WTC11 (cell line): Measurements from ENCODE around the gene MPST. TPM values are rescaled to one million over a fixed set of nuclear protein-coding genes. Genes with fewer than 3 reads are reported as not detected.

Experiments
- ATAC-seq: fragments of 200-7000 bp; cut with Tn5 transposase; 2 replicates; pipeline ENCODE4 v1.10.0; 2021; ENCODE audit warnings: mild to moderate bottlenecking, moderate library complexity
- CTCF ChIA-PET: fragments of 300-600 bp; sonication (Branson Sonifier 250); formaldehyde crosslinking; loops from one replicate; lab custom pipeline; 2021; ENCODE audit warnings: antibody characterized with exemption; lab: Charles Lee
- POLR2A ChIA-PET: fragments of 350-600 bp; sonication (Branson Sonifier 250); formaldehyde crosslinking; loops from one replicate; lab custom pipeline; 2021; ENCODE audit warnings: antibody characterized with exemption; lab: Charles Lee
- DNase-seq: peaks from one replicate; pipeline ENCODE4 v3.0.0; 2021; ENCODE audit warnings: low spot score
- H3K27ac Mint-ChIP-seq: 2 replicates; pipeline ENCODE4 v1.8.0; 2021; ENCODE audit warnings: mixed read lengths
- H3K27me3 Mint-ChIP-seq: 2 replicates; pipeline ENCODE4 v1.8.0; 2021; ENCODE audit warnings: low read depth, mild to moderate bottlenecking, moderate library complexity, mixed read lengths
- H3K36me3 Mint-ChIP-seq: 2 replicates; pipeline ENCODE4 v1.8.0; 2021; ENCODE audit warnings: mixed read lengths
- H3K4me1 Mint-ChIP-seq: 2 replicates; pipeline ENCODE4 v1.8.0; 2022; ENCODE audit warnings: mixed read lengths
- H3K4me3 Mint-ChIP-seq: 2 replicates; pipeline ENCODE4 v1.8.0; 2021; ENCODE audit warnings: mild to moderate bottlenecking, moderate library complexity, mixed read lengths
- H3K9me3 Mint-ChIP-seq: 2 replicates; pipeline ENCODE4 v1.8.0; 2021; ENCODE audit warnings: mixed read lengths
- AFF4 ChIP-seq: sonication (generic); formaldehyde crosslinking; IDR thresholded peaks from 2 replicates; pipeline ENCODE4 v1.8.1; 2023; ENCODE audit warnings: mild to moderate bottlenecking, missing genetic modification reagents, borderline replicate concordance
- ATF1 ChIP-seq: sonication (generic); formaldehyde crosslinking; IDR thresholded peaks from 2 replicates; pipeline ENCODE4 v1.8.1; 2023; ENCODE audit warnings: mild to moderate bottlenecking, moderate library complexity, missing genetic modification reagents
- ELF4 ChIP-seq: sonication (generic); formaldehyde crosslinking; IDR thresholded peaks from 2 replicates; pipeline ENCODE4 v1.8.1; 2022; ENCODE audit warnings: low read depth, mild to moderate bottlenecking, moderate library complexity, missing genetic modification reagents
- ESRRA ChIP-seq: sonication (generic); formaldehyde crosslinking; IDR thresholded peaks from 2 replicates; pipeline ENCODE4 v1.8.1; 2022; ENCODE audit warnings: mild to moderate bottlenecking, missing genetic modification reagents, borderline replicate concordance
- FOXK1 ChIP-seq: sonication (generic); formaldehyde crosslinking; IDR thresholded peaks from 2 replicates; pipeline ENCODE4 v1.8.0; 2022; ENCODE audit warnings: mild to moderate bottlenecking, moderate library complexity, missing genetic modification reagents
- IRF1 ChIP-seq: sonication (generic); formaldehyde crosslinking; IDR thresholded peaks from 2 replicates; pipeline ENCODE4 v1.8.0; 2023; ENCODE audit warnings: missing genetic modification reagents
- IRF2 ChIP-seq: sonication (generic); formaldehyde crosslinking; IDR thresholded peaks from 2 replicates; pipeline ENCODE4 v1.8.0; 2022; ENCODE audit warnings: low read depth, missing genetic modification reagents, borderline replicate concordance
- KAT7 ChIP-seq: sonication (generic); formaldehyde crosslinking; IDR thresholded peaks from 2 replicates; pipeline ENCODE4 v1.8.1; 2023; ENCODE audit warnings: missing genetic modification reagents, mild to moderate bottlenecking, borderline replicate concordance
- NR3C1 ChIP-seq: sonication (generic); formaldehyde crosslinking; conservative IDR thresholded peaks from 2 replicates; pipeline ENCODE4 v1.8.1; 2023; ENCODE audit warnings: low read depth, mild to moderate bottlenecking, missing genetic modification reagents
- RELA ChIP-seq: sonication (generic); formaldehyde crosslinking; IDR thresholded peaks from 2 replicates; pipeline ENCODE4 v1.8.1; 2022; ENCODE audit warnings: missing genetic modification reagents, mild to moderate bottlenecking, borderline replicate concordance
- SOX15 ChIP-seq: fragments of 250-450 bp; sonication (Bioruptor Pico); IDR thresholded peaks from 2 replicates; pipeline ENCODE4 v1.9.0; 2021; ENCODE audit warnings: mild to moderate bottlenecking
- ZBTB21 ChIP-seq: sonication (generic); formaldehyde crosslinking; IDR thresholded peaks from 2 replicates; pipeline ENCODE4 v1.8.1; 2023; ENCODE audit warnings: mild to moderate bottlenecking, missing genetic modification reagents, borderline replicate concordance
- ZNF219 ChIP-seq: sonication (generic); formaldehyde crosslinking; IDR thresholded peaks from 2 replicates; pipeline ENCODE4 v1.8.0; 2023; ENCODE audit warnings: missing genetic modification reagents, mild to moderate bottlenecking, borderline replicate concordance
- ZNF281 ChIP-seq: sonication (generic); formaldehyde crosslinking; IDR thresholded peaks from 2 replicates; pipeline ENCODE4 v1.8.0; 2023; ENCODE audit warnings: mild to moderate bottlenecking, missing genetic modification reagents
- ZNF423 ChIP-seq: fragments of 250-450 bp; sonication (Bioruptor Pico); IDR thresholded peaks from 2 replicates; pipeline ENCODE4 v2.1.2; 2022; ENCODE audit warnings: mild to moderate bottlenecking, moderate library complexity
- ZNF671 ChIP-seq: fragments of 250-450 bp; sonication (Bioruptor Pico); IDR thresholded peaks from 2 replicates; pipeline ENCODE4 v1.8.0; 2021; ENCODE audit warnings: mild to moderate bottlenecking
- total RNA-seq: library from RNA; stranded (reverse); gene quantifications from 3 replicates; pipeline ENCODE4 v1.2.3, GENCODE V29; 2021
- TF ChIP-seq, protein P1 (sequence below): fragments of 250-450 bp; sonication (Bioruptor Pico); IDR thresholded peaks from 2 replicates; pipeline ENCODE4 v2.1.2; 2022; ENCODE audit warnings: mild to moderate bottlenecking, moderate library complexity
- TF ChIP-seq, protein P2 (sequence below): sonication (generic); formaldehyde crosslinking; IDR thresholded peaks from 2 replicates; pipeline ENCODE4 v1.8.0; 2022; ENCODE audit warnings: mild to moderate bottlenecking, missing genetic modification reagents
- TF ChIP-seq, protein P3 (sequence below): sonication (generic); formaldehyde crosslinking; conservative IDR thresholded peaks from 2 replicates; pipeline ENCODE4 v1.8.1; 2022; ENCODE audit warnings: mild to moderate bottlenecking, missing genetic modification reagents
- TF ChIP-seq, protein P4 (sequence below): fragments of 250-450 bp; sonication (Bioruptor Pico); conservative IDR thresholded peaks from 2 replicates; pipeline ENCODE4 v1.9.0; 2021; ENCODE audit warnings: mild to moderate bottlenecking
- TF ChIP-seq, protein P5 (sequence below): fragments of 250-450 bp; sonication (Bioruptor Pico); IDR thresholded peaks from 2 replicates; pipeline ENCODE4 v1.9.0; 2021; ENCODE audit warnings: moderate library complexity, mild to moderate bottlenecking, inconsistent platforms, borderline replicate concordance

The MPST gene
- total RNA-seq, 1 experiment from 2014 or later = 86.6 TPM

DNA sequence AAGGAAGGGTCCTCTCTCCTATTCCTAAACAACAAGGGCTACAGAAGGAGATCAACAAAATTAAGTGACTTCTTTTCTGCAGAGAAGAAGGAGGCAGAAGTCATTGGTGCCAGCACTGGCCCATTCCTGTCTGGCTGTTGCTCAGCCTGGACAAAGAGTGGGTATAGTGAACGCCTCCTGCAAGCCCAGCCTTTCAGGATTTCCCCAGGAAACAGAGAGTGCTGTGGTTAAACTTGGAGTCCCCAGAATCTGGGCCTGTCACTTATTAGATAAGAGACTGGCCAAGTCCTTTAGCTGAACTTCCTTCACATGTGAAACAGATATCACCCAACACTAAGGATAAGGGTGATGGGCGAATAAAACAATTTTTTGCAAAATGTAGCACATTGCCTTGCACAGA, 11.2 kb upstream of the MPST start:
- H3K27ac Mint-ChIP-seq = no peak overlapping the region
- TF ChIP-seq ZNF281 (CRISPR knock-in tag) (no peak), ELF4 (CRISPR knock-in tag) (no peak), IRF1 (CRISPR knock-in tag) (no peak), FOXK1 (CRISPR knock-in tag) (no peak), NR3C1 (CRISPR knock-in tag) (no peak), ATF1 (CRISPR knock-in tag) (no peak), RELA (CRISPR knock-in tag) (no peak), ZBTB21 (no peak), IRF2 (CRISPR knock-in tag) (no peak)
- TF ChIP-seq, protein P1, sequence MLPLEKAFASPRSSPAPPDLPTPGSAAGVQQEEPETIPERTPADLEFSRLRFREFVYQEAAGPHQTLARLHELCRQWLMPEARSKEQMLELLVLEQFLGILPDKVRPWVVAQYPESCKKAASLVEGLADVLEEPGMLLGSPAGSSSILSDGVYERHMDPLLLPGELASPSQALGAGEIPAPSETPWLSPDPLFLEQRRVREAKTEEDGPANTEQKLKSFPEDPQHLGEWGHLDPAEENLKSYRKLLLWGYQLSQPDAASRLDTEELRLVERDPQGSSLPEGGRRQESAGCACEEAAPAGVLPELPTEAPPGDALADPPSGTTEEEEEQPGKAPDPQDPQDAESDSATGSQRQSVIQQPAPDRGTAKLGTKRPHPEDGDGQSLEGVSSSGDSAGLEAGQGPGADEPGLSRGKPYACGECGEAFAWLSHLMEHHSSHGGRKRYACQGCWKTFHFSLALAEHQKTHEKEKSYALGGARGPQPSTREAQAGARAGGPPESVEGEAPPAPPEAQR = no peak
- TF ChIP-seq, protein P2, sequence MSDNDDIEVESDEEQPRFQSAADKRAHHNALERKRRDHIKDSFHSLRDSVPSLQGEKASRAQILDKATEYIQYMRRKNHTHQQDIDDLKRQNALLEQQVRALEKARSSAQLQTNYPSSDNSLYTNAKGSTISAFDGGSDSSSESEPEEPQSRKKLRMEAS (CRISPR knock-in tag) = no peak
- TF ChIP-seq, all 79 proteins: peak for 0
- ChIA-PET CTCF (interaction anchor here (0.6 to 1.0 kb wide), 2 partner anchors 10 to 675 kb away, joined by 3 read pairs; no protein-coding TSS in a partner anchor), POLR2A (interaction anchor here (0.8 kb wide), 1 partner anchor 11 kb away, joined by 3 read pairs; the partner anchor contains the start of gene MPST)
- ATAC-seq (no peak), DNase-seq (no peak)
- Mint-ChIP-seq H3K27me3 (peaks cover 45% of the 10 kb centered on the region), H3K36me3 (no peaks in the 10 kb centered on the region), H3K4me3 (no peak overlapping the region), H3K9me3 (peaks cover 5% of the 10 kb centered on the region; the same call in 1 of the 2 replicates), H3K4me1 (no peaks in the 10 kb centered on the region)

- H3K4me1 Mint-ChIP-seq = no peaks in the 10 kb centered on the region
- no peak overlapping the region for H3K27ac Mint-ChIP-seq
- H3K27me3 Mint-ChIP-seq = peaks cover 43% of the 10 kb centered on the region
- ChIA-PET CTCF (interaction anchor here (1.3 kb wide), 1 partner anchor 12 kb away, joined by 3 read pairs; no protein-coding TSS in a partner anchor), POLR2A (interaction anchor here (0.8 kb wide), 1 partner anchor 10 kb away, joined by 3 read pairs; the partner anchor contains the start of gene MPST)
- H3K4me3 Mint-ChIP-seq = no peak overlapping the region
- DNase-seq = no peak
- ATAC-seq = no peak
- peaks cover 5% of the 10 kb centered on the region; the same call in 1 of the 2 replicates for H3K9me3 Mint-ChIP-seq
- H3K36me3 Mint-ChIP-seq = no peaks in the 10 kb centered on the region
- TF ChIP-seq, protein P3, sequence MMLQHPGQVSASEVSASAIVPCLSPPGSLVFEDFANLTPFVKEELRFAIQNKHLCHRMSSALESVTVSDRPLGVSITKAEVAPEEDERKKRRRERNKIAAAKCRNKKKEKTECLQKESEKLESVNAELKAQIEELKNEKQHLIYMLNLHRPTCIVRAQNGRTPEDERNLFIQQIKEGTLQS (CRISPR knock-in tag) = no peak
- no peak for TF ChIP-seq AFF4 (CRISPR knock-in tag)
- no peak for TF ChIP-seq ZNF423
- no peak for TF ChIP-seq SOX15 (CRISPR knock-in tag)
- TF ChIP-seq, protein P4, sequence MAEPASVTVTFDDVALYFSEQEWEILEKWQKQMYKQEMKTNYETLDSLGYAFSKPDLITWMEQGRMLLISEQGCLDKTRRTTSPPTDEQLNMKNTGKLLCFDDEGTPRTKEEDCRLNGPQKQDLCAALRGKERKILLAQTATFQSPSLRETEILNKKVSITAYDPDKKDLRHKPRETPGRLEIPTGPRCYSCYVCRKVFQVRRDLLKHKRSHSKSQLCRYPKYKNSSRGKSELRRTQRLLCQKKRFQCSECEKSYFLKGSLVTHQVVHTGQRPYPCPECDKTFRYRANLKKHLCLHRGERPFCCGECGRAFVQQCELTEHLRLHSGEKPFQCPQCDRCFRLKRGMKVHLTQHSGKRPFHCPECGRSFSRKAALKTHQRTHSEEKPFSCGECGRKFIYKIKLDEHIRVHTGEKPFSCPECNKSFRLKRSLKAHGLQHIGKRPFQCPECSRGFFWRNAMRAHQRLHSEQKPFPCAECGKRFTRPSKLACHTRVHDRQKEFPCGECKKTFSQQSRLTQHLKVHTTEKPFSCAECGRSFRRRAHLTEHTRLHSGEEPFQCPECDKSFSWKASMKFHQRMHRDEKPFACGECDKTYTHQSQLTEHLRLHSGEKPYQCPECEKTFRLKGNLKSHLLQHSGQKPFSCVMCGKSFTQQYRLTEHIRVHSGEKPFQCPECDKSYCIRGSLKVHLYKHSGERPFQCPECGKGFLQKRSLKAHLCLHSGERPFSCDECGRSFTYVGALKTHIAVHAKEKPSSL (CRISPR knock-in tag) = no peak
- no peak for TF ChIP-seq KAT7 (CRISPR knock-in tag)
- TF ChIP-seq ZNF219 (CRISPR knock-in tag) = no peak
- no peak for TF ChIP-seq ATF1 (CRISPR knock-in tag)
- no peak for TF ChIP-seq ESRRA
- no peak for TF ChIP-seq ZNF671 (CRISPR knock-in tag)
- TF ChIP-seq, protein P2 (CRISPR knock-in tag) = no peak
- TF ChIP-seq, protein P5, sequence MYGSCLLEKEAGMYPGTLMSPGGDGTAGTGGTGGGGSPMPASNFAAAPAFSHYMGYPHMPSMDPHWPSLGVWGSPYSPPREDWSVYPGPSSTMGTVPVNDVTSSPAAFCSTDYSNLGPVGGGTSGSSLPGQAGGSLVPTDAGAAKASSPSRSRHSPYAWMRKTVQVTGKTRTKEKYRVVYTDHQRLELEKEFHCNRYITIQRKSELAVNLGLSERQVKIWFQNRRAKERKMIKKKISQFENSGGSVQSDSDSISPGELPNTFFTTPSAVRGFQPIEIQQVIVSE (CRISPR knock-in tag) = no peak
Observed at GRCh38 chr22:37009490-37009889, 10.1 kb upstream of the MPST start.
